ENCODE measurements around the gene TNIP1.

- TF ChIP-seq CTCF (IDR thresholded peaks at IDR 0.05) = no peak
- TF ChIP-seq POLR2A (IDR thresholded peaks at IDR 0.05) = no peak
Observed at GRCh38 chr5:151066920-151067319, 13.9 kb downstream of the TNIP1 start.
